SK-N-SH (cell line): ENCODE data around the gene PSMD13. TPM values are rescaled to one million over a fixed set of nuclear protein-coding genes. Genes with fewer than 3 reads are reported as not detected.
A peak's percentile ranks its signal among the peaks of the same experiment; 100 is the strongest.

ENCODE experiments used
- CTCF ChIA-PET: fragments of 300-600, 350-600 bp; formaldehyde crosslinking; extraction: SDS; loops from one replicate; lab custom pipeline; 2021; lab: Yijun Ruan, JAX
- POLR2A ChIA-PET: fragments of 350-600 bp; sonication (Branson Sonifier 250); formaldehyde crosslinking; extraction: SDS; loops from one replicate; lab custom pipeline; 2020; ENCODE audit warnings: antibody characterized with exemption, inconsistent platforms; lab: Yijun Ruan, JAX
- DNase-seq: peaks from one replicate; pipeline ENCODE4 v3.0.0; 2012
- H2AFZ ChIP-seq: fragments of 200-600 bp; sonication (generic); 2 replicates; pipeline ENCODE4 v1.8.1; 2016; ENCODE audit warnings: antibody characterized with exemption, mild to moderate bottlenecking, low read depth
- H3F3A ChIP-seq: fragments of 200-600 bp; sonication (generic); replicated peaks from 2 replicates; pipeline ENCODE3; 2016; ENCODE audit warnings: antibody characterized with exemption, mild to moderate bottlenecking; ENCODE audit not compliant: insufficient read depth
- H3K27ac ChIP-seq, 2 experiments: fragments of 200-500 bp in 1 of 2; fragments of 200-600 bp in 1 of 2; sonication (Bioruptor generic) in 1 of 2; sonication (generic), shearing (Covaris generic) in 1 of 2; 2 replicates each; pipeline versions ENCODE4 v1.5.1 to v1.6.1; 2014 to 2016; ENCODE audit warnings: low read depth in 2 of 2, inconsistent platforms in 1 of 2, low read length in 1 of 2, mild to moderate bottlenecking in 1 of 2, mixed read lengths in 1 of 2
- H3K27me3 ChIP-seq: fragments of 200-600 bp; sonication (generic), shearing (Covaris generic); 2 replicates; pipeline ENCODE4 v1.6.1; 2016; ENCODE audit warnings: mixed run types; ENCODE audit not compliant: insufficient read depth
- H3K36me3 ChIP-seq, 2 experiments: fragments of 200-500 bp in 1 of 2; fragments of 200-600 bp in 1 of 2; sonication (Bioruptor generic) in 1 of 2; sonication (generic) in 1 of 2; replicated peaks in 1 of 2; 2 replicates each; pipeline versions ENCODE3 to v1.5.1; 2014 to 2016; ENCODE audit warnings: low read length in 1 of 2, mild to moderate bottlenecking in 1 of 2; ENCODE audit not compliant: insufficient read depth in 2 of 2, control insufficient read depth in 1 of 2
- H3K4me1 ChIP-seq, 2 experiments: fragments of 200-500 bp in 1 of 2; fragments of 200-600 bp in 1 of 2; sonication (Bioruptor generic) in 1 of 2; sonication (generic), shearing (Covaris generic) in 1 of 2; 2 replicates each; pipeline versions ENCODE4 v1.5.1 to v1.6.1; 2014 to 2016; ENCODE audit warnings: low read depth in 1 of 2, low read length in 1 of 2, mixed run types in 1 of 2; ENCODE audit not compliant: insufficient read depth in 2 of 2, control insufficient read depth in 1 of 2
- H3K4me2 ChIP-seq: fragments of 200-600 bp; sonication (generic), shearing (Covaris generic); 2 replicates; pipeline ENCODE4 v1.6.1; 2017; ENCODE audit warnings: mixed run types
- H3K4me3 ChIP-seq, 2 experiments: fragments of 200-500 bp in 1 of 2; fragments of 200-600 bp in 1 of 2; sonication (Bioruptor generic) in 1 of 2; sonication (generic), shearing (Covaris generic) in 1 of 2; 2 replicates each; pipeline versions ENCODE4 v1.5.1 to v1.8.1; 2014 to 2016; ENCODE audit warnings: low read depth in 2 of 2, inconsistent platforms in 1 of 2, low read length in 1 of 2, mild to moderate bottlenecking in 1 of 2, mixed read lengths in 1 of 2, moderate library complexity in 1 of 2
- H3K79me2 ChIP-seq: fragments of 200-600 bp; sonication (generic); 2 replicates; pipeline ENCODE4 v1.8.1; 2017; ENCODE audit warnings: mild to moderate bottlenecking; ENCODE audit not compliant: insufficient read depth
- H3K9ac ChIP-seq: fragments of 200-600 bp; sonication (generic); 2 replicates; pipeline ENCODE4 v1.6.1; 2017; ENCODE audit warnings: mixed run types
- H3K9me2 ChIP-seq: fragments of 200-600 bp; sonication (generic); 2 replicates; pipeline ENCODE4 v1.6.1; 2017; ENCODE audit warnings: mixed run types
- H3K9me3 ChIP-seq: fragments of 200-600 bp; sonication (generic); 2 replicates; pipeline ENCODE4 v1.6.1; 2017; ENCODE audit warnings: mixed run types, mild to moderate bottlenecking, moderate library complexity
- H4K20me1 ChIP-seq: fragments of 200-600 bp; sonication (generic); 2 replicates; pipeline ENCODE4 v1.6.1; 2017; ENCODE audit warnings: mild to moderate bottlenecking, mixed run types; ENCODE audit not compliant: insufficient read depth
- CHD2 ChIP-seq: fragments of 150-350 bp; IDR thresholded peaks from 2 replicates; pipeline ENCODE4 v1.6.1; 2018; ENCODE audit warnings: low read length; ENCODE audit not compliant: partially characterized antibody
- CTCF ChIP-seq: fragments of 200-600 bp; sonication (generic); IDR thresholded peaks from 2 replicates; pipeline ENCODE4 v1.6.1; 2017; ENCODE audit warnings: antibody characterized with exemption, mild to moderate bottlenecking, moderate library complexity
- EP300 ChIP-seq, 2 experiments: IDR thresholded peaks; 2 replicates each; pipeline versions ENCODE4 v1.4.0 to v1.6.1; 2012; ENCODE audit warnings: borderline replicate concordance in 1 of 2, low read depth in 1 of 2, low read length in 1 of 2
- FOXJ3 ChIP-seq: sonication (generic); formaldehyde crosslinking; IDR thresholded peaks from 2 replicates; pipeline ENCODE4 v1.5.1; 2020; ENCODE audit warnings: mild to moderate bottlenecking, missing genetic modification reagents
- FOXM1 ChIP-seq: IDR thresholded peaks from 2 replicates; pipeline ENCODE4 v1.4.0; 2012; ENCODE audit warnings: low read depth, mild to moderate bottlenecking
- GABPA ChIP-seq: IDR thresholded peaks from 2 replicates; pipeline ENCODE4 v1.4.0; 2012; ENCODE audit warnings: low read depth, mild to moderate bottlenecking
- JUND ChIP-seq: IDR thresholded peaks from 2 replicates; pipeline ENCODE4 v1.4.0; 2012
- MXI1 ChIP-seq: IDR thresholded peaks from 2 replicates; pipeline ENCODE4 v1.6.1; 2012; ENCODE audit warnings: mild to moderate bottlenecking, low read depth, low read length, improper control_type of control experiment
- NFIC ChIP-seq: IDR thresholded peaks from 2 replicates; pipeline ENCODE4 v1.4.0; 2012; ENCODE audit warnings: borderline replicate concordance
- POLR2AphosphoS5 ChIP-seq: IDR thresholded peaks from 2 replicates; pipeline ENCODE4 v1.6.1; 2012; ENCODE audit warnings: low read depth, low read length
- RAD21 ChIP-seq: IDR thresholded peaks from 2 replicates; pipeline ENCODE4 v1.6.1; 2012; ENCODE audit warnings: mild to moderate bottlenecking, low read length
- RXRA ChIP-seq: IDR thresholded peaks from 2 replicates; pipeline ENCODE4 v1.4.0; 2012; ENCODE audit warnings: low read depth, mild to moderate bottlenecking, borderline replicate concordance
- SIN3A ChIP-seq: IDR thresholded peaks from 2 replicates; pipeline ENCODE4 v1.6.1; 2012; ENCODE audit warnings: low read depth, mild to moderate bottlenecking, low read length, moderate library complexity, borderline replicate concordance
- SMC3 ChIP-seq: IDR thresholded peaks from 2 replicates; pipeline ENCODE4 v1.6.1; 2012; ENCODE audit warnings: low read depth, low read length, improper control_type of control experiment
- TAF1 ChIP-seq: IDR thresholded peaks from 2 replicates; pipeline ENCODE4 v1.6.1; 2012; ENCODE audit warnings: low read depth, mild to moderate bottlenecking, low read length, moderate library complexity, borderline replicate concordance
- USF1 ChIP-seq: IDR thresholded peaks from 2 replicates; pipeline ENCODE4 v1.4.0; 2012; ENCODE audit warnings: low read depth, borderline replicate concordance
- YY1 ChIP-seq: IDR thresholded peaks from 2 replicates; pipeline ENCODE4 v1.4.0; 2012; ENCODE audit warnings: low read depth, mild to moderate bottlenecking
- WGBS: methylation state at CpG from one replicate; pipeline ENCODE4 v1.1.6; 2017; ENCODE audit warnings: low lambda C conversion rate; 5-methylcytosine and 5-hydroxymethylcytosine counted together
- polyA plus RNA-seq, 3 experiments: library from polyadenylated mRNA; depleted of rRNA; stranded (reverse); fragments of >200 nt; gene quantifications; 2 replicates each; pipeline ENCODE4 v1.2.3, GENCODE V29; 2012
- TF ChIP-seq, protein P1 (sequence below): fragments of 150-350 bp; IDR thresholded peaks from 2 replicates; pipeline ENCODE4 v1.6.1; 2016; ENCODE audit warnings: mild to moderate bottlenecking, low read depth, low read length

Gene PSMD13
- polyA plus RNA-seq, 1 of the 3 experiments (the other 2 are of a cell fraction), result 196 TPM

- no peak overlapping the region for H3K4me2 ChIP-seq
- no peak overlapping the region for H3K27ac ChIP-seq
Measured at GRCh38 chr11:281486-282161, 44.8 kb downstream of the PSMD13 start.

DNA sequence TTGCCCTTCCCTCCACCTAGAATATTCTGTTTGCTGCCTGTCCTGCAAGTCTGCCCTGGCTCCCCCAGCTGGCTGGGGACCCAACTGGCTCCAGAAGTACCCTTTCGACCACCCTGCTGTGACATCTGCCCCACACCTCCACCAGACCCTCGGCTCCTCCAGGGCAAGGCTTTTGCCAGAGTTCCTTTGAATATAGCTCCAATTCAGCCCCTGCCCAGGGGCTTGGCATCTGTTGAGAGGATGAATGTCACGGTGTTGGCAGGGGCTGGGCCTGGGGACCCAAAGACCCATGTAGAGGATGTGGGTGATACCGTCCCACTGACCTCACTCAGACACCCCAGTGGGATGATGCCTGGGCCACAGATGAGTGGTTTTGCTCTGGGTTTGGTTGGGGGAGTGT is 45.4 kb downstream of the PSMD13 start:
- ChIA-PET POLR2A (no interaction called here), CTCF (interaction anchor here (4.1 kb wide), 1 partner anchor 31 kb away, joined by 16 read pairs; no protein-coding TSS in a partner anchor)
- no peak overlapping the region for H3K4me2 ChIP-seq
- H3K27me3 ChIP-seq, result peaks cover 56% of the 10 kb centered on the region
- TF ChIP-seq EP300 (IDR thresholded peaks at IDR 0.05; ENCODE audit: borderline replicate concordance in 1 of 2, low read depth in 1 of 2, low read length in 1 of 2), result no peak
- TF ChIP-seq GABPA, result no peak
- TF ChIP-seq RXRA, result no peak
- TF ChIP-seq CHD2, result no peak
- TF ChIP-seq CTCF, result no peak
- no peak for TF ChIP-seq FOXJ3 (CRISPR knock-in tag)
- no peak for TF ChIP-seq TAF1
- TF ChIP-seq SMC3, result no peak
- no peak for TF ChIP-seq MXI1
- TF ChIP-seq SIN3A, result no peak
- TF ChIP-seq YY1, result no peak
- TF ChIP-seq NFIC, result no peak
- no peak for TF ChIP-seq JUND
- no peak for TF ChIP-seq POLR2AphosphoS5
- TF ChIP-seq, all 33 proteins: peak for 0
- H4K20me1 ChIP-seq, result no peaks in the 10 kb centered on the region
- no peaks in the 10 kb centered on the region for H3F3A ChIP-seq
- H3K27ac ChIP-seq, result no peak overlapping the region
- no peak overlapping the region for H2AFZ ChIP-seq
- WGBS, result 5% methylated on average over 4 of the region's 4 CpGs
- H3K79me2 ChIP-seq, result no peaks in the 10 kb centered on the region
- no peaks in the 10 kb centered on the region for H3K9me2 ChIP-seq
- H3K4me1 ChIP-seq, result no peaks in the 10 kb centered on the region
- H3K4me3 ChIP-seq, result no peak overlapping the region
- H3K36me3 ChIP-seq, result no peaks in the 10 kb centered on the region
- no peak overlapping the region for H3K9ac ChIP-seq
- DNase-seq, result peak; percentile 25
- H3K9me3 ChIP-seq, result no peaks in the 10 kb centered on the region

More at GRCh38 chr11:281486-282161, 44.8 kb downstream of the PSMD13 start:
- ChIA-PET POLR2A (no interaction called here), CTCF (interaction anchor here (1.4 to 4.1 kb wide), 3 partner anchors 24 to 36 kb away, joined by 3 to 16 read pairs (median 3); no protein-coding TSS in a partner anchor)
- no peak overlapping the region for H3K4me3 ChIP-seq
- H3K9ac ChIP-seq, result no peak overlapping the region
- H3K9me2 ChIP-seq, result no peaks in the 10 kb centered on the region
- no peaks in the 10 kb centered on the region for H3K9me3 ChIP-seq
- no peaks in the 10 kb centered on the region for H3K36me3 ChIP-seq
- H3F3A ChIP-seq, result no peaks in the 10 kb centered on the region
- H4K20me1 ChIP-seq, result no peaks in the 10 kb centered on the region
- H3K79me2 ChIP-seq, result no peaks in the 10 kb centered on the region
- TF ChIP-seq USF1 (no peak), FOXM1 (no peak), GABPA (no peak), MXI1 (no peak), EP300 (IDR thresholded peaks at IDR 0.05; ENCODE audit: borderline replicate concordance in 1 of 2, low read depth in 1 of 2, low read length in 1 of 2) (no peak), RAD21 (no peak), CHD2 (no peak), NFIC (no peak), JUND (no peak)
- TF ChIP-seq, protein P1, sequence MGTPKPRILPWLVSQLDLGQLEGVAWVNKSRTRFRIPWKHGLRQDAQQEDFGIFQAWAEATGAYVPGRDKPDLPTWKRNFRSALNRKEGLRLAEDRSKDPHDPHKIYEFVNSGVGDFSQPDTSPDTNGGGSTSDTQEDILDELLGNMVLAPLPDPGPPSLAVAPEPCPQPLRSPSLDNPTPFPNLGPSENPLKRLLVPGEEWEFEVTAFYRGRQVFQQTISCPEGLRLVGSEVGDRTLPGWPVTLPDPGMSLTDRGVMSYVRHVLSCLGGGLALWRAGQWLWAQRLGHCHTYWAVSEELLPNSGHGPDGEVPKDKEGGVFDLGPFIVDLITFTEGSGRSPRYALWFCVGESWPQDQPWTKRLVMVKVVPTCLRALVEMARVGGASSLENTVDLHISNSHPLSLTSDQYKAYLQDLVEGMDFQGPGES, result no peak
- DNase-seq, result peak; percentile 32
- H3K27me3 ChIP-seq, result peaks cover 56% of the 10 kb centered on the region
- no peak overlapping the region for H2AFZ ChIP-seq
- no peaks in the 10 kb centered on the region for H3K4me1 ChIP-seq
- 7% methylated on average over 11 of the region's 26 CpGs for WGBS
